Measurements from ENCODE around the gene MATN3.
A peak's percentile ranks its signal among the peaks of the same experiment; 100 is the strongest.

MATN3 gene

DNA sequence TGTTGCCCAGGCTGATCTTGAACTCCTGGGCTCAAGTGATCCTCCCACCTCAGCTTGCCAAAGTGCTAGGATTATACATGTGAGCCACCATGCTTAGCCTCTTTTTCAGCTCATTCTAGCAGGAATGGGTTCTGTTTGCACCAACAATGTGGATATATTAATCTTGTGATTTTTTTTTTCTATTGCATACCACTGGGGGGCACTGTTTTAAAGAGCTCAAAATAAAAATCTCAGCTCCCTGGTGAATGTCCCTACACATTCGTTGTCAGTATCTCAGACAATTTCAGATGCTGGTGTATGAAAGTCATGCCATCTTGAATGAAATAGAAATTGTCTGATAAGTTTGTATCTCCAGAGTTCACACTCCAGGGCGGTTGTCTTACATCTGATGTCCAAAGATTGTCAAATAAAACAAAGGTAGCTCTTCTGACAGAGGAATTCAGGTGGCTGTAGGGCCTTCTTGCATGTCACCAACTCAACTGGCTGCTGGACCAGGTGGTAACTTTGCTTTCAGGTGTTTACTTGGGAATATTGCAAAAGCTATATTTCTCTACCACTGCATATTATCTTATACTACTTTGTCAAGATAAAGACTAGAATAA lies 3.1 kb upstream of the MATN3 start:
- no peak overlapping the region for H3K9ac ChIP-seq (ENCODE audit: low read length)
- H3K9me3 ChIP-seq (ENCODE audit: insufficient read depth, low read depth, low read length): peaks cover 4% of the 10 kb centered on the region
- H3K27me3 ChIP-seq (ENCODE audit: insufficient read depth, low read length): no peaks in the 10 kb centered on the region
- no peak overlapping the region for H4K91ac ChIP-seq (ENCODE audit: low read depth, low read length)
- no peak overlapping the region for H3K18ac ChIP-seq (ENCODE audit: low read length)
- H2AK5ac ChIP-seq (ENCODE audit: low read length): no peak overlapping the region
- no peak overlapping the region for H3K27ac ChIP-seq (ENCODE audit: low read depth, low read length)
- H3K79me2 ChIP-seq (ENCODE audit: control insufficient read depth, insufficient read depth, low read length, poor library complexity): peaks cover 5% of the 10 kb centered on the region
- WGBS (ENCODE audit: extremely low coverage, insufficient coverage, insufficient read length): no CpG with 5 or more reads among the region's 2 CpGs
- H4K8ac ChIP-seq (ENCODE audit: low read depth, low read length): no peak overlapping the region
- H3K4me3 ChIP-seq (ENCODE audit: low read depth, low read length): no peak overlapping the region
- no peak overlapping the region for H4K12ac ChIP-seq (ENCODE audit: low read depth, low read length)
- no peaks in the 10 kb centered on the region for H3K36me3 ChIP-seq (ENCODE audit: control insufficient read depth in 1 of 2, insufficient read depth in 2 of 2, low read length in 2 of 2)
- H3K4ac ChIP-seq (ENCODE audit: low read depth, low read length): no peak overlapping the region
- no peak overlapping the region for H2BK12ac ChIP-seq (ENCODE audit: low read length)
- no peak overlapping the region for H2AFZ ChIP-seq (ENCODE audit: insufficient read depth, low read length, poor library complexity)
- peaks cover 17% of the 10 kb centered on the region for H3K79me1 ChIP-seq (ENCODE audit: low read length)
- no peak overlapping the region for H2BK5ac ChIP-seq (ENCODE audit: low read depth, low read length, poor library complexity)
- H3K23ac ChIP-seq (ENCODE audit: low read length): no peak overlapping the region
- H2BK120ac ChIP-seq (ENCODE audit: insufficient read depth, low read length, poor library complexity): no peak overlapping the region
- no peak overlapping the region for H3K4me2 ChIP-seq (ENCODE audit: low read length)
- H3K4me1 ChIP-seq (ENCODE audit: control insufficient read depth in 1 of 2, insufficient read depth in 2 of 2, low read length in 2 of 2): peaks cover 13 to 14% of the 10 kb centered on the region in 2 experiments
- no peak overlapping the region for H3K14ac ChIP-seq (ENCODE audit: low read length)
- peak; percentile 14 to 75 for DNase-seq

DNA sequence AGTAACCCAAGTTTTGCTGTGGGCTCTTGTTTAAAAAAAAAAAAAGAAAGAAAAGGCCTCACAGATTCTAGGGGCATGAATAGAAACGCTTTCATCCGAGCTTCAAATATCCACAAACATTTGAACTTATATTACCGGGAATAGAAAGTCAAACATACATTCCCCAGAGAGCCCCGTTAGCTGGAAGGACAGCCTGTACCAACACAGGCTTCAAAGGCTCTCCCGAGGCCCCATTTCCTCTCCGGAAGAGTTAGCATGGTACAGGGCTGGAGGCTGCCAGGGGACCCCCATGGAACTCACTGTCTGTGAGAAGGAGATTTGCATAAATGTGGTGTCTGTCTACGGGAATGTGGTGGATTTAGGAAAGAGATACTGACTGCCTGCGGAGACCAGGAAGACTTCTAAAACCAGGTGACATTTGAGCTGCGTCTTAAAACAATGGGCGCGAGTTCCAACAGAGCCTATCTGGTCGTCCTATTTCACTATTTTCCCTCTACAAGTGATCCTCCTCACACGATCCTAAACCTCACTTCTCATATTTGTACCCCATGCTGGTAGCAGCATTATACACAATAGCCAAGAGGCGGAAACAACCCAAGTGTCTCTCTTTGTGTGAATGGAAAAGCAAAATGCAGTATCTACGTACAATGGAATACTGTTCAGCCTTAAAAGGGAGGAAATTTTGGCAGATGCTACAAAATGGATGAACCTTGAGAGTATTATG lies 820 bp upstream of the MATN3 start:
- peak overlapping the region; percentile 90 for H3K4me2 ChIP-seq (ENCODE audit: low read length)
- no peak overlapping the region for H3K4me3 ChIP-seq (ENCODE audit: low read depth, low read length)
- H3K9ac ChIP-seq (ENCODE audit: low read length): peak overlapping the region; percentile 85
- H3K79me2 ChIP-seq (ENCODE audit: control insufficient read depth, insufficient read depth, low read length, poor library complexity): peaks cover 5% of the 10 kb centered on the region
- WGBS (ENCODE audit: extremely low coverage, insufficient coverage, insufficient read length): no CpG with 5 or more reads among the region's 15 CpGs
- no peak overlapping the region for H4K12ac ChIP-seq (ENCODE audit: low read depth, low read length)
- peaks cover 14 to 19% of the 10 kb centered on the region in 2 experiments for H3K4me1 ChIP-seq (ENCODE audit: control insufficient read depth in 1 of 2, insufficient read depth in 2 of 2, low read length in 2 of 2)
- H3K18ac ChIP-seq (ENCODE audit: low read length): no peak overlapping the region
- peak overlapping the region; percentile 97 for H3K14ac ChIP-seq (ENCODE audit: low read length)
- no peaks in the 10 kb centered on the region for H3K27me3 ChIP-seq (ENCODE audit: insufficient read depth, low read length)
- H2AFZ ChIP-seq (ENCODE audit: insufficient read depth, low read length, poor library complexity): peak overlapping the region; percentile 92
- H4K8ac ChIP-seq (ENCODE audit: low read depth, low read length): peak overlapping the region; percentile 98
- peak overlapping the region; percentile 85 for H2BK5ac ChIP-seq (ENCODE audit: low read depth, low read length, poor library complexity)
- H2BK120ac ChIP-seq (ENCODE audit: insufficient read depth, low read length, poor library complexity): peak overlapping the region; percentile 83
- no peak for DNase-seq
- H3K9me3 ChIP-seq (ENCODE audit: insufficient read depth, low read depth, low read length): peaks cover 2% of the 10 kb centered on the region
- peak overlapping the region; percentile 97 for H3K4ac ChIP-seq (ENCODE audit: low read depth, low read length)
- no peaks in the 10 kb centered on the region for H3K36me3 ChIP-seq (ENCODE audit: control insufficient read depth in 1 of 2, insufficient read depth in 2 of 2, low read length in 2 of 2)
- H3K27ac ChIP-seq (ENCODE audit: low read depth, low read length): peak overlapping the region; percentile 92
- peak overlapping the region; percentile 99 for H4K91ac ChIP-seq (ENCODE audit: low read depth, low read length)
- peak overlapping the region; percentile 92 for H2AK5ac ChIP-seq (ENCODE audit: low read length)
- peaks cover 17% of the 10 kb centered on the region for H3K79me1 ChIP-seq (ENCODE audit: low read length)
- no peak overlapping the region for H3K23ac ChIP-seq (ENCODE audit: low read length)
- peak overlapping the region; percentile 92 for H2BK12ac ChIP-seq (ENCODE audit: low read length)

- H3K27ac ChIP-seq (ENCODE audit: low read depth, low read length): peak overlapping the region; percentile 92
- H2AFZ ChIP-seq (ENCODE audit: insufficient read depth, low read length, poor library complexity): peak overlapping the region; percentile 4
- peak overlapping the region; percentile 28 for H3K9ac ChIP-seq (ENCODE audit: low read length)
- H2BK12ac ChIP-seq (ENCODE audit: low read length): peak overlapping the region; percentile 63
- no peak overlapping the region for H3K23ac ChIP-seq (ENCODE audit: low read length)
- H2BK5ac ChIP-seq (ENCODE audit: low read depth, low read length, poor library complexity): peak overlapping the region; percentile 70
- peak overlapping the region; percentile 16 for H4K12ac ChIP-seq (ENCODE audit: low read depth, low read length)
- H2AK5ac ChIP-seq (ENCODE audit: low read length): peak overlapping the region; percentile 5
- WGBS (ENCODE audit: extremely low coverage, insufficient coverage, insufficient read length): no CpG with 5 or more reads among the region's 4 CpGs
- peak overlapping the region; percentile 84 for H4K8ac ChIP-seq (ENCODE audit: low read depth, low read length)
- peaks cover 17% of the 10 kb centered on the region for H3K79me1 ChIP-seq (ENCODE audit: low read length)
- peak overlapping the region; percentile 99 for H4K91ac ChIP-seq (ENCODE audit: low read depth, low read length)
- H3K79me2 ChIP-seq (ENCODE audit: control insufficient read depth, insufficient read depth, low read length, poor library complexity): peaks cover 5% of the 10 kb centered on the region
- no peaks in the 10 kb centered on the region for H3K27me3 ChIP-seq (ENCODE audit: insufficient read depth, low read length)
- DNase-seq: no peak
- peaks cover 14 to 19% of the 10 kb centered on the region in 2 experiments for H3K4me1 ChIP-seq (ENCODE audit: control insufficient read depth in 1 of 2, insufficient read depth in 2 of 2, low read length in 2 of 2)
- peak overlapping the region; percentile 90 for H3K4me2 ChIP-seq (ENCODE audit: low read length)
- H3K14ac ChIP-seq (ENCODE audit: low read length): peak overlapping the region; percentile 15
- peak overlapping the region; percentile 3 for H3K4ac ChIP-seq (ENCODE audit: low read depth, low read length)
- H3K4me3 ChIP-seq (ENCODE audit: low read depth, low read length): peak overlapping the region; percentile 62
- H3K9me3 ChIP-seq (ENCODE audit: insufficient read depth, low read depth, low read length): peaks cover 2% of the 10 kb centered on the region
- peak overlapping the region; percentile 40 for H3K18ac ChIP-seq (ENCODE audit: low read length)
- peaks cover 0 to 3% of the 10 kb centered on the region in 2 experiments for H3K36me3 ChIP-seq (ENCODE audit: control insufficient read depth in 1 of 2, insufficient read depth in 2 of 2, low read length in 2 of 2)
- peak overlapping the region; percentile 20 for H2BK120ac ChIP-seq (ENCODE audit: insufficient read depth, low read length, poor library complexity)
Measured at GRCh38 chr2:20012032-20012281, 511 bp downstream of the MATN3 start.

DNA sequence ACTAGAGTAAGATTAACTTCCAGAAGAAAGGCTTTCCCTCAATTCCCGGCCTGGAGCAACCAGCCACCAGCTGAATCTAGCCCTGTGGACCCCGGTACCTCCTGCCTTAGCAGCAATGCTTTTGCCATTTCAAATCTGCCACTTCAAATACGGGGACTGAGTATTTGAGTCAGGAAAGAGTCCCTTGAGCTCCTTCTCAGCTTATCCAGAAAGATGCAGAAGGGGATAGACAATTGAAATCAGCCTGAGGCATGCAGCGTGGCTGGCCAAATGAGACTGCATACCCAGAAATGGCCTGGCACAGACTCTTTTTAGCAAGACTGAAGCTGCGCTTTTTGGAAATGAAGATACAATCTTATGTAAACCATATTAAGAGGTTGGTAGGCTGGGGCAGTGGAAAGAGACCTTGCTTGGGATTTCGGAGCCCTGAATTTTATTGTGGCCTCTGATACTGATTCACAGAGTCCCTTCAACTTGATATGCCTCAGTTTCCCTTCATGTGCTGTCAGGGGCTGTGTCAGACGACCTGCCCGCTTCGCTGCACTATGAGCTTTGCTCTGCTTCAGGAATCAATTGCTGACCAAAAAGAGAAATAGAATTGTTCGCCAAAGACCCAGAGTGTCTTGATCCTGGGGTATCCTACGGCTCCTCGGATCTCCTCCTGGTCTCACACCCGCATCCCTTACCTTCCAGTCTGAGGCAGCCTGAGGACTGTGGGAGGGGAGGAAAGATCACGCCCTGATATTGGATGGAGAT lies 1.0 kb downstream of the MATN3 start:
- Histone ChIP-seq H3K36me3 (ENCODE audit: control insufficient read depth in 1 of 2, insufficient read depth in 2 of 2, low read length in 2 of 2) (peaks cover 0 to 3% of the 10 kb centered on the region in 2 experiments), H3K4me2 (ENCODE audit: low read length) (peak overlapping the region; percentile 90), H3K18ac (ENCODE audit: low read length) (peak overlapping the region; percentile 40), H3K4me1 (ENCODE audit: control insufficient read depth in 1 of 2, insufficient read depth in 2 of 2, low read length in 2 of 2) (peaks cover 14 to 19% of the 10 kb centered on the region in 2 experiments), H3K14ac (ENCODE audit: low read length) (peak overlapping the region; percentile 15), H2AK5ac (ENCODE audit: low read length) (peak overlapping the region; percentile 5), H2BK120ac (ENCODE audit: insufficient read depth, low read length, poor library complexity) (peak overlapping the region; percentile 20), H4K91ac (ENCODE audit: low read depth, low read length) (peak overlapping the region; percentile 99), H3K9ac (ENCODE audit: low read length) (peak overlapping the region; percentile 28), H4K12ac (ENCODE audit: low read depth, low read length) (peak overlapping the region; percentile 16), H3K9me3 (ENCODE audit: insufficient read depth, low read depth, low read length) (peaks cover 2% of the 10 kb centered on the region), H3K23ac (ENCODE audit: low read length) (no peak overlapping the region), H3K79me1 (ENCODE audit: low read length) (peaks cover 17% of the 10 kb centered on the region), H3K27ac (ENCODE audit: low read depth, low read length) (peak overlapping the region; percentile 92), H2BK12ac (ENCODE audit: low read length) (peak overlapping the region; percentile 44), H3K4me3 (ENCODE audit: low read depth, low read length) (peak overlapping the region; percentile 62), H4K8ac (ENCODE audit: low read depth, low read length) (peak overlapping the region; percentile 84), H3K27me3 (ENCODE audit: insufficient read depth, low read length) (no peaks in the 10 kb centered on the region), H3K4ac (ENCODE audit: low read depth, low read length) (peak overlapping the region; percentile 3), H2BK5ac (ENCODE audit: low read depth, low read length, poor library complexity) (peak overlapping the region; percentile 25), H2AFZ (ENCODE audit: insufficient read depth, low read length, poor library complexity) (no peak overlapping the region), H3K79me2 (ENCODE audit: control insufficient read depth, insufficient read depth, low read length, poor library complexity) (peaks cover 5% of the 10 kb centered on the region)
- no CpG with 5 or more reads among the region's 14 CpGs for WGBS (ENCODE audit: extremely low coverage, insufficient coverage, insufficient read length)
- DNase-seq: no peak
